ENCODE measurements around the gene LGR4.

- no peak for TF ChIP-seq YY1 (IDR thresholded peaks at IDR 0.05; ENCODE audit: insufficient read depth, insufficient read length)
- no peak for TF ChIP-seq SUZ12 (IDR thresholded peaks at IDR 0.05; ENCODE audit: extremely low read depth, insufficient read depth, insufficient read length)
Observed at GRCh38 chr11:27357250-27357649, 115.3 kb downstream of the LGR4 start.
